HG03460 (cell line): ENCODE data around the gene MYLK3.
"Not testable (repeated sequence)": the region's sequence is repeated elsewhere in the genome, so short reads cannot be mapped to it uniquely, and the experiment has no call there.

ENCODE experiments used
- ATAC-seq: cut with Tn5 transposase; IDR thresholded peaks from one replicate; pipeline ENCODE4 v1.9.1; 2021; ENCODE audit not compliant: unreplicated experiment

The MYLK3 gene

DNA sequence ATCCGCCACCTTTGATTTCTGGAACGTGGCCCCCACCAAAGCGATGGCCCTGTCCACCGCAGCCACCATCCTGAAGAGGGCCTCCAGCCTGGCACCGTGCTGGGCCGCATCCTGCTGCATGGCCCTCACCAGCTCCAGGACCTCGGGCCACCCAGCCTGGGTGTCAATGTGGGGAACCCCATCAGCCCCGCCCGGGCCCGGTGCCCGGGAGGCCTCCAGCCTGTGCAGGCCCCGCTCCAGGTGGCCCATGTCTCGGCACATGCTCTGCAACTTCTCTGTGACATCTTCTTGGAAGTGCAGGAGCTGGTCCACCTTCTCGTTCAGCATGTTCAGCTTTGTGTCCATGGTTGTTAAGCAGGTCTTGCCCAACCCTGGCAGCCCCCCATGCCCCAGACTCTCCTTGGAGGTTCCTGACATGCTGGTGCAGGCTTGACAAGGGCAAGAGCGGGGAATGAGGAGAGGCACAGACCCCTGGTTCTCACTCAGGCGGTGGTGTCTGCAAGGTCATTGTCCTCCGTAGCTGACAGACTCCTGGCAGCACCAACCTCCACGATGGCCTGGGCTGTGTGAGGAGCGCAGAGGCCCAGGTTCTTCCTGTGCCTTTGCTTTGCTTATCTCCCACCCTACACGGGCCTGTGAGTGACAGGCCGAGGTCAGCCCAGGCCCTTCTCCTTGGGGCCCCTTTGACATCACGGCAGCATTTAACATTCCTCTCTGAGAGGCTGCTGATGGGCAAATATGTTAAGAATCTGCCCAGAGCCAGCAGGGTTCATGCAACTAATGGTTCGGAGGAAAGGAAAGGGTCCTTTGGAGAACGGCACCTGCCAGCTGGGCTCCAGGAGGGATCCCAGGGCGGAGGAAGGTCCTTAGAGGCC, at the start of gene MYLK3:
MYLK3 (minus strand) TSS at position 568 of the 875 bp plus-strand sequence; CDS start at position 417, 151 bp downstream.
- ATAC-seq: no peak

DNA sequence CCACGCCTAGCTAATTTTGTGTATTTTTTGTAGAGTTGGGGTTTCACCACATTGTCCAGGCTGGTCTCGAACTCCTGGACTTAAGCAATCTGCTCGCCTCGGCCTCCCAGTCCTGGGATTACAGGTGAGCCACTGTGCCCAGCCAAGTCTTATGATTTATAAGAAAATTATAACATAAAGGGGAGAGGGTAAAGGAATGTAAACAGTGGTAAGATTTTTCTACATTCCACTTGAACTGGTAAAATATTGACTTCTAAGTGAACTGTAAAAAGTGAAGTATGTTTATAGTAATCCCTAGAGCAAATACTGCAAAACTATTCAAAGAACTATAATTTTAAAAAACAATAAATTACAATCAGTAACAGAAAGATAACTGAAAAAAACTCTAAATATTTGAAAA, 49.4 kb upstream of the MYLK3 start:
- no peak for ATAC-seq

DNA sequence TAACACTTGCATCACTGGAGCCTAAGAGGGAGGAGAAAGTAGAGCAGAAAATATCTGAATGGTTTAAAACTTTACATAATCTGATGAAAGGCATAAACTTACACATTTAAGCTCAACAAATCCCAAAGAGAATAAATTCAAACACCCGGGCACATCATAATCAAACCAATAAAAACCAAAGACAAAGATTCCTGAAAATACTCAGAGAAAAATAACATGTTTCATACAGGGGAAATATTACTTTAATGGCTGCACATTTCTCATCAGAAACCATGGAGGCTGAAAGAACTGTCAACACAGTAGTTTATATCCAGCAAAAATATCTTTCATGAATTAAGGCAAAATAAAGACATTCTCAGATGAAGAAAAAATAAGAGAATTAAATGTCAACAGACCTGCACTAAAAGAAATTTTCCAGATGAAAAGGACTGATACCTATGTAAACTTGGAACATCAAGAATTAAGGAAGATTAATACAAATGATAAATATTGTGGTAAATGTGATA, 48.7 kb upstream of the MYLK3 start:
- ATAC-seq: no peak

DNA sequence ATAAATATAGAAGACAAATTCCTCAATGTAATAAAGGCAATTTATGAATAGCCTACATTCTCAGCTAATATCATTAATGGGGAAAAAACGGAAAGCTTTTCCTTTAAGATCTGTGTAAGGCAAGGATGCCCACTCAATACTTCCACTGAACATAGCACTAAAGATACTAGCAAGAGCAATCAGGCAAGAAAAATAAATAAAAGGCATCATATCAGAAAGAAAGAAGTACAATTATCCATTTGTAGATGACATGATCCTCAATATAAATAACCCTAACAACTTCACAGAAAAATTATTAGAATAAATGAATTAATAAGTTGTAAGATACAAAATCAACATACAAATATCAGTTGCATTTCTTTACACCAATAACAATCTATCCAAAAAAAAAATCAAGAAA, 45.7 kb upstream of the MYLK3 start:
- no peak for ATAC-seq

DNA sequence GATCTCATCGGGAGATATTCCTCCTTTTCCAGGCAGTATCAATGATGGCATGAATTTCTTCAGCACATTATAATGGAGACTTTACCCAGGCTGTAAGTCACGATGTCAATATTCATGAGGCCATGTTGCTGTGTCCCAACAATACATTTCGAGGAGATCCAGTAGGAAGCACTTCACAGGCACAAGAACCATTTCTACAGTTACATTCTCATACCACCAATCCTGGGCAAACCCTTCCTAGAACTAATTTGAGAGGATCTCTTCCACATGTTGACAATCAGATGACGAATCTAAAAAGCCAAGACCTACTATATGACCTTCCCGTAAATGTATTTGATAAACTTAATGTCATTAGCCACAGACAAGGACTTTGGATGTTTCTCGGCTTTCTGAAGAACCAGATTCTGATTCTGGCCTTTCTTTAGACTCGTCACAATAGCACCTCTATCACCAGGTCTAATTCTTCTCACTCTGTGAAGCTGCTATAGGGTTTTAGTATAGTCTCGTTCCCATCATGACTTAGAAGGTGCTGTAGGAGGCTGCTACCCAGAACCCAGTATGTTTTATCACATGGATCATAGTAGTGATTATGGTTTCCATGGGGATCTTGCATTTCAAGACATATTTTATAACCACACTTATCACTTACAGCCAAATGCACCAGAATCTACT, 42.6 kb upstream of the MYLK3 start:
- ATAC-seq: no peak

DNA sequence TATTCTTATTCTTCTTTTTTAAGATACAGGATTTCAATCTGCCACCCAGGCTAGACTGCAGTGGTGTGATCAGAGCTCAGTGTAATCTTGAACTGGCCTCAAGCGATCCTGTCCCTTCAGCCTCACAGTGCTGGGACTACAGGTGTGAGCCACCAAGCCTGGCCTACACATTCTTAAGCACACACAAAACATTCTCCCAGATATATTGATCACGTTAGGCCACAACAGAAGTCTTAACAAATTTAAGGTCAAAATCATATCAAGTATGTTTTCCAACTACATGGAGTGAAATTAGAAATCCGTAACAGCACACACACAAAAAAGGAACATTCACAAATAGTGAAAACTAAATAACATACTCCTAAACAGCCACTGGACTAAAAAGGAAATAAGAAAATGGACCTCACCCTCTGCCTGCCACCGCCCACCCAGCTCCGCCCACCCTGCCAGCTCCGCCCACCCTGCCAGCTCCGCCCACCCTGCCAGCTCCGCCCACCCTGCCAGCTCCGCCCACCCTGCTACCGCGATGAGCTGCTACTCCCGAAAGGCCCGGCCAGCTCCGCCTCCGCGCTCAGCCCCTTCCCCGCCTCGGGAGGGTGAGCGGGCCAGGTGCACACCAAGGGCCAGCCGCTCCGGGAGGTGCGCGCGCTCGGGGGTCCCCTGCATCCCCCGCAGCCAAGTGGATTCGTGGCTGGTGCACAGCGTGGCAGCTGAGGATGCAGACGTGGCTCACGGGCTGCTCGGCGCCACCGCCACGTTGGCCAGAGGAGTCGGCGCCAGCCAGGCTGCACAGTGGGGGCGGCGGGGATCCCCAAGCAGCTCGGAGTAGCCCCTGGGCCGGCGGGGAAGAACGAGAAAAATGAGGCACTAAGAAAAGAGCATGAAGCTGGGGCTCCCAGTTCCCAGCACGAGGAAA, 41.6 kb upstream of the MYLK3 start:
- ATAC-seq: peak; percentile 78

DNA sequence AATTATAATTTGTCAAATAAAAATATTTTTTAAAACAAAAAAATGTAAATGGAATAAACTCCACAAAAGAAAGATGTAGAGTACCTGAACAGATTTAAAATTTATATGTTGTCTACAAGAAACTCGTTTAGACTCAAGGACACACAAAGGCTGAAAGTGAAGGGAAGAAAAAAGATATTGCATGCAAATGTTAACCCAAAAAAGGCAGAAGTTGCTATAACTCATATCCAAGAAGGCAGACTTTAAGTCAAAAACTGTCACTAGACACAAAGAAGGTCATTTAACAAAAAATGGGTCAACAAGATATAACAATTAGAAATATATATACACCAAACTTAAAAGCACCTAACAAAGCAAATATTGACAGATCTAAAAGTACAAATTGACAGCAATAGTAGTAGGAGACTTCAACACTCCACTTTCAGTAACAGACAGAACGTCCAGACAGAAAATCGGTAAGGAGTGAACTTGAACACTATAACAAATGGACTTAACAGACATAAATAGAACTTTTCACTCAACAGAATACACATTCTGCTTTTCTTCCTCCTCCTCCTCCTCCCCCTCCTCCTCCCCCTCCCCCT, 40.8 kb upstream of the MYLK3 start:
- no peak for ATAC-seq

DNA sequence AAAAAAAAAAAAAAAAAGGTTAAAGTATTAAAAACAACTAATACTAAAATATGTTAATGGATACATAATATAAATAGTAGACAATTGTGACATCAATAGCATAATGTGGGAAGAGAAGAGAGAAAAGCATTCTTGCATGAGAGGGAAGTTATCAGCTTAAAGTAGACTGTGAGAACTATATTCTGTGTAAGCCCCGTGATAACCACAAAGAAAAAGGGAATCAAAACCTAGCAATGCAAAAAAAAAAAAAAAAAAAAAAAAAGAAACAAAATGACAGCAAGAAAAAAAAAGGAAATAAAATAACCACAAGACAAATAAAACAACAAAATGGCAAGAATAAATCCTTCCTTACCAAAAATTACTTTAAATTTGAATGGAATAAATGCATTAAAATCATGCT, 39.8 kb upstream of the MYLK3 start:
- ATAC-seq: no peak

DNA sequence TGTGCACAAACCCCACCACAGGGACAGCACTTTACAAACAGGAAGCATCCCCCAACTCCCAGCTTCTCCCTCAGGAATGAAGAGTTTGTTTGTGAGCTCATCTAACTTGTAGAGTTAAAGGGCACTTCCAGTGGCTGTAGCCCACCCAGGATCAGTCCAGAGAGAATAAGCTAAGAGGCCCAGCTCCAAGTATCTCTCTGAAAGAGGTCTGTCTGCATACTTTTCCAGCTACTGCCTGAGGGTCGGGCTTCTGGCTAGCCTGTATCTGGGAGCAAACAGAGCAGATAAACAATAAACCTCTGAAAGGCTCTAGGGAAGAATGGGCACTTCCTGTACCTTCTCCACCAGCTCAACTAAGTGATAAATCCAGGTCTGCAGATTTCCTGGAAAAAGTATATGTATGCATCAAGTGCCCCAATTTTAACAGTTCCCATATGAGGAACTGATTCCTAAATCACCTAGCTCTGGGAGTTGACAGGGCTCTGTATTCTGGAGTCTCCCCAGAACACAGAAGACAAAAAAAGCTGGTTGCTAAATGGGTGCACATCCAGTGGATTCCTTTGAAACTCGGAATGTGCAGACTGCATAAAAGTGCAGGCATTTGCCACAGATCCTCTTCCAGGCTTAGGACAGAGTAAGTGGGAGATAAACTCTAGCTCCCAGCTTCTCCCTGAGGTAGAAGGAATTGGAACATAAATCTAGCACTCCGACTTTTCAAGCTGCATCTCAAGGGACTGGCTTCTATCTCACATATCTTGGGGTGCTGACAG, 37.1 kb upstream of the MYLK3 start:
- no peak for ATAC-seq

DNA sequence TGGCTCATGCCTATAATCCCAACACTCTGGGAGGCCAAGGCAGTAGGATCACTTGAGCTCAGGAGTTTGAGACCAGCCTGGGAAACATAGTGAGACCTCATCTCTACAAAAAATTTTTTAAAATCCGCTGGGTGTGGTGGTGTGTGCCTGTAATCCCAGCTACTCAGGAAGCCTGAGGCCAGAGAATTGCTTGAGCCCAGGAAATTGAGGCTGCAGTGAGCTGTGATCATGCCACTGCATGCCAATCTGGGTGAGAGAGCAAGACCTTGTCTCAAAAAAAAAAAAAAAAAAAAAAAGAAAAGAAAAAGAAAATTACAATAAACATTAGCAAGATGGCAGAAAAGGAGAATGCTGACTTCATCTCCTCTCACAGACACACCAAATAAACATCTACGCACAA, 36.4 kb upstream of the MYLK3 start:
- not testable (repeated sequence) for ATAC-seq

DNA sequence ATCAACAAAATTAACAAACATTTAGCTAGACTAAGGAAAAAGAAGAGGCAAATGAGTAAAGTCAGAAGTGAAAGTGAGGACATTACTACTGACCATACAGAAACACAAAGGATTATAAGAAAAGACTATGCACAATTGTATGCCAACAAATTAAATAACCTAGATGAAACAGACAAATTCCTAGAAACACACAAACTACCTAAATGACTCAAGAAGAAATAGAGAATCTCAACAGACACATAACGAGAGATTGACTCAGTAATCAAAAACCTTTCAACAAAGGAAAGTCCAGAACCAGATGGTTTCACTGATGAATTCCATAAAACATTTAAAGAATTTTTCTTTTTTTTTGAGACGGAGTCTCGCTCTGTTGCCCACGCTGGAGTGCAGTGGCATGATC, 35.7 kb upstream of the MYLK3 start:
- no peak for ATAC-seq

DNA sequence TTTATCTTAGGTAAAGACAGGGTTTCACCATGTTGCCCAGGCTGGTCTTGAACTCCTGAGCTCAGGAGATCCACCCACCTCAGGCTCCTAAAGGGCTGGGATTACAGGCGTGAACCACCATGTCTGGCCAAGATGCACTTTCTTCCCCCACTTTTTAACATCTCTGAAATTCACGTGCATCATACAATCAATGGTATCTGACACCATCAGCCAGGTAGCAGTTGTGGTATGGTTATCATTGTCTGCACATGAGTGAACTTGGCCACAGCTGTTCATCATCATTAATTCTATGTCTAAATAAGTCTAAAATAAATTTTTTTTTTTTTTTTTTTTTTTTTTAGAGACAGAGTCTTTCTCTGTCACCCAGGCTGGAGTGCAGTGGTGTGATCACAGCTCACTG, 34.2 kb upstream of the MYLK3 start:
- no peak for ATAC-seq

DNA sequence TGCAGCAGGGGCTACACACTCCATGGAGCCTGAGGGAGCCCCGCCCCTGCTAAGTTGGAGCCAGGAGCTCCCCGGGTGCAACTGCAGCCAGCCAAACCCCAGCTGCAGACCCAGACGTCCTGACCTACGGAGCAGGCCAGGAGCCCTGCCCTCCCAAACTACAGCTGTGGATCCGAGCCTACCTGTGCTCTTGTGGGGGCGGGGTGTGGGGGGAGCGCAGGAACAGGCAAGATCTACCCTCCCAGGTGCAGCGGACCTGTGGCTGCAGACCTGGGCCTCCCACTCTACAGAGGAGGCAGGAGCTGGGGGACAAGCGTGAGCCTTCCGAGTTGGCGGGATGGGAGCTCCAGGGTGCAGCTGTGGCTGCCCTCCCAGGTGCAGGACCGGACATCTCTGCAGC, 29.7 kb upstream of the MYLK3 start:
- ATAC-seq: no peak

DNA sequence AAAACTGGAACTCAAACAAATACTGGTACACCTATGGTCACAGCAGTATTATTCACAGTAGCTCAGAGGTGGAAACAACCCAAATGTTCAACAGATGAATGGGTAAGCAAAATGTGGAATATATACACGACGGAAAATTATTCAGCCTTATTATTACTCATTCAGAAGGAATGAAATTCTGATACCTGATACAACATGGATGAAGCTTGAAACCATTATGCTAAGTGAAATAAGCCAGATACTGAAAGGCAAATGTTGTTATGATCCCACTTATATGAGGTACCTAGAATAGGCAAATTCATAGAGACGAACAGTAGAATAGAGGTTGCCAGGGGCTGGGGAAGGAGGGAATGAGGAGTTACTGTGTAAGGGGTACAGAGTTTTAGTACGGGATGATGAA, 27.1 kb upstream of the MYLK3 start:
- ATAC-seq: no peak

DNA sequence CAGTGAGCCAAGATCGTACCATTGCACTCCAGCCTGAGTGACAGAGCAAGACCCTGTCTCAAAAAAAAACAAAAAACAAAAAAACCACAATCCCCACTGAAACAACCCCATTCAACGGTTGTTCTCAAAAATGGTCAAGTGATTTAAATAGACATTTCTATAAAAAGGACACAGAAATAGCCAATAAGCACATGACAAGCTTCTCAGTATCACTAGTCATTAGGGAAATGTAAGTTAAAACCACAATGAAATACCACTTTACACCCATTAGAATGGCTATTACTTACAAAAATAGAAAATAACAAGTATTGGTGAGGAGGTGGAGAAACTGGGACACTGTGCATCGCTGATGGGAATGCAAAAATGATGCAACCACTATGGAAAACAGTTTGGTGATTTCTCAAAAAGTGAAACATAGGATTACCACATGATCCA, 26.6 kb upstream of the MYLK3 start:
- peak; percentile 64 for ATAC-seq

DNA sequence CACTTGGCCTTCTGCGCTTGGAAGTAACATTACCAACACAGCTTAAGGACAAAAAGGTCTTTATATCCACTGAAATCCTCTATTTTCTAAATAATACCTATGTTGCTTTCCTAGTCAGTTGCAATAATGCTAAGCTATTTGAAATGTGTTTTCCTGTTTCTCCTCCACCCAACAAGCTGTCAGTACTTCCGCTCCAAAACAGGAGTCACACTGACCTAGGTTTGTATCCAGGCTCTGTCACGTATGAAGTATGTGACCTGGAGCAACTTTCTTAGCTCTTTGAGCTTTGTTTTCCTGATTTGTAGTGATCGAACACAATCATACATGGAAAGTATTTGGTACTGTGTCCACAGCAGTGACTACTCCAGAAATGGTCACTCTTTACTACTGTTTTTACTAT, 24.3 kb upstream of the MYLK3 start:
- ATAC-seq: no peak

DNA sequence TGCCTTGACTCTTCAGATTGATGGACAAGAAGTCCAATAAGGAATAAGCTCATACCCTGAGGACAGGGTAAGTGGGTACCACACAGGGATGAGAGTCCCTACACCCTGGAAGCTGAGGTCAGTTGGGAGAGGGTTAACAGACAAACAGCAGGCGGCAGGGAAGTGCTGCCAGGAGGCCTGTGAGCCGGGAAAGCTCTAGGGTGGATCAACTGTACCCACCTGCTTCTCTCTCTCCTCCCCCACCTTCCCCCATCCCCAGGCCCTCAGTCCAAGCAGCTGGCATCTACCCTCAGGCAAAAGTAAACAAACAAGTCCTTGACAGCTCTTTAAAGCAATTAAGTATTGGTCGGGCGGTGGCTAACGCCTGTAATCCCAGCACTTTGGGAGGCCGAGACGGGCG, 20.7 kb upstream of the MYLK3 start:
- no peak for ATAC-seq

DNA sequence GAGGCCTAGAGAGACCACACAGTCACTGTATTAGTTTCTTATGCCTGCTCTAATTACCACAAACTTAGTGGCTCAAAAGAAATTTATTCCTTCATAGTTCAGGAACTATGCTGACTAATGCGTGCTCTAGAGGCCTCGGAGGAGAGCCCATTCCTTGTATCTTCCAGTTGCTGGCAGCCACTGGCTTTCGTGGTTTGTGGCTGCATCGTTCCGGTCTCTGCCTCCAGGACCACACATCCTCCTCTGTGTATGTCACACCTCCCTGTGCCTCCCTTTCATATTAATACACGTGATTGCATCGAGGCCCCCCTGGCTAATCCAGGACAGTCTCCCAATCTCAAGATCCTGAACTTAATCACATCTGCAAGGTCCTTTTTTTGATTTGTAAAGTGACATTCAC, 16.9 kb upstream of the MYLK3 start:
- ATAC-seq: no peak

DNA sequence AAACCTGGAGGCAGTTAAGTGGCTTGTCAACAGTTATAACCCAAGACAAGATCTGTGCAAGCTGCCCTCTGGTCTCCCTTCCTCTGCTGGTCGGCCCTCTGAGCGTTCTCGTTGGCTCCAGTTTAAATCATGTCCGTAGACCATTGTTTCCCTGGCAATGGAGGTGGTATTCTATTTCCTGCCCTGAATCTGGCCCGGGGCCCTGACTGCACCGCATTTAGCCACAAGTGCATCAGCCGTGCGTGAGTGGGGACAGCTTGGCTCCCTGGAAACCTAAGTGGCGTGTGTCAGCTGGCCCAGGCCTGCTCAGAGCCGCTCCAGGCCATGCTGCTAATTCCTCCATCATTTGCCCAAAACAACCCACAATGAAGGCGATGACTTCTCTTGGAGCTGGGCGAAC, 15.0 kb upstream of the MYLK3 start:
- no peak for ATAC-seq

DNA sequence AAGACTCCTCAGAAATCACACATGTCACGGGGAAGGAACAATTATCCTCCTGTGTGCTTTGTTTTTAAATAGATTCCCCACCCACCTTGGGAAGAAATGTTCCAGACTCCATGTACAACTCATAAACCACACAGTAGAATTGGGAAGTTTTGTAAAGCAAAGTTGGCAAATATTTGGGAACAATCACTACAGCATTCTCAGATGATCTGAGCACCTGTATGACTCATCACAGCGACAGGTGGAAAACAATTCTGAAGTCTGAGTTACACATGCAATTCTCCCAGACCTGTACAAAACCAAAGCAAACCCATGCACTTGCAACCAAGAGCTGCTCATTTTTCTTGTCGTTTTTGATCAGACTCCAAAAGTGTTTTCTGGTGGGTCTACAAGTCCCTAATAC, 14.4 kb upstream of the MYLK3 start:
- no peak for ATAC-seq
